ENCODE measurements around the gene PPM1H. TPM values are rescaled to one million over a fixed set of nuclear protein-coding genes. Genes with fewer than 3 reads are reported as not detected.

The PPM1H gene
- total and polyA plus RNA-seq, 8 donors: 0.29 to 12.5 (median 3.7) TPM

DNA sequence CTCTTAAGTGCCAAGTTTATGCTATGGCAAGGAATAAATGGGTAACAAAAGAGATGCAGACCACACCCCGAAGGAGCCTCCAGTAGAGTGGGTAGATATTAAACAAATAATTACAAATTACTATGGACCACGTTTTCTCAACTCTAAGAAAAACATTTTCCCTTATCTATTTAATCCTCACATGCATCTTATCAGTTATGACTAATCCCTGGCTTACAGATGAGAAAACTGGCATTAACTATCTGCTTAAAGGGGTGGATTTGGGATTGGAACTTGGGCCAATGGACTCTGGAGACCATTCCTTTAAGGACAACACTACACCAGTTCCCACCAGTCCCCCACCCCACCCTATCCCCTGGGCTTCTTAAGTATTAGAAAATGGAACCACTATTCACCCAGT, 26.3 kb downstream of the PPM1H start:
- Histone ChIP-seq H3K4me1 (peaks cover 3 to 19% (median 10%) of the 10 kb centered on the region in 4 donors), H3K27me3 (no peaks in the 10 kb centered on the region), H3K9me3 (no peaks in the 10 kb centered on the region), H3K36me3 (no peaks in the 10 kb centered on the region), H3K4me3 (no peak overlapping the region), H3K27ac (no peak overlapping the region)
- TF ChIP-seq EP300 (IDR thresholded peaks at IDR 0.05) (no peak), POLR2AphosphoS5 (IDR thresholded peaks at IDR 0.05) (no peak), POLR2A (IDR thresholded peaks at IDR 0.05) (no peak)
- TF ChIP-seq, protein P1, sequence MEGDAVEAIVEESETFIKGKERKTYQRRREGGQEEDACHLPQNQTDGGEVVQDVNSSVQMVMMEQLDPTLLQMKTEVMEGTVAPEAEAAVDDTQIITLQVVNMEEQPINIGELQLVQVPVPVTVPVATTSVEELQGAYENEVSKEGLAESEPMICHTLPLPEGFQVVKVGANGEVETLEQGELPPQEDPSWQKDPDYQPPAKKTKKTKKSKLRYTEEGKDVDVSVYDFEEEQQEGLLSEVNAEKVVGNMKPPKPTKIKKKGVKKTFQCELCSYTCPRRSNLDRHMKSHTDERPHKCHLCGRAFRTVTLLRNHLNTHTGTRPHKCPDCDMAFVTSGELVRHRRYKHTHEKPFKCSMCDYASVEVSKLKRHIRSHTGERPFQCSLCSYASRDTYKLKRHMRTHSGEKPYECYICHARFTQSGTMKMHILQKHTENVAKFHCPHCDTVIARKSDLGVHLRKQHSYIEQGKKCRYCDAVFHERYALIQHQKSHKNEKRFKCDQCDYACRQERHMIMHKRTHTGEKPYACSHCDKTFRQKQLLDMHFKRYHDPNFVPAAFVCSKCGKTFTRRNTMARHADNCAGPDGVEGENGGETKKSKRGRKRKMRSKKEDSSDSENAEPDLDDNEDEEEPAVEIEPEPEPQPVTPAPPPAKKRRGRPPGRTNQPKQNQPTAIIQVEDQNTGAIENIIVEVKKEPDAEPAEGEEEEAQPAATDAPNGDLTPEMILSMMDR (IDR thresholded peaks at IDR 0.05): no peak
- no peak for DNase-seq
- WGBS, 5 donors: 43 to 55% (median 47%) methylated on average over 2 of the region's 2 CpGs
- intact Hi-C loops (cut with DNase I; ENCODE audit: low total_unique reads): no loop called here

DNA sequence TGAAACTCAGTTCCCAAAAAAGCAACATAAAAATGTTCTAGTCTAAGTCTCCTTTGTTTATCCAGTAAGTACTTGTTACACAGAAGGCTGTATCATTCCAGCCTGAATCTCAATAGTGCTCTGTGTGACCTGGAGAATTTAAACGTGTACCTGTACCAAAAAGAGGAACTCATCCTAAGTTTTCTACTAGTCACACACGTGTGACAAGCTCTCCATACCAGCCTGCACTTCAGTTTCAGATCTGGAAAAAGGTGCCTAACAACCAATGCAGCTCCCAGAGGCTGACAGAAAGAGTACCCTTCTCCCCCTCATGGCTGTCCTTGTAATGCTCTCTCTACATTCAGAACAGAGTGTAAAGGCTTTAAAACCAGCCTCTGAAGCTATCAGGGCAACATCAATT, 27.4 kb downstream of the PPM1H start:
- no peaks in the 10 kb centered on the region for H3K27me3 ChIP-seq
- intact Hi-C loops (cut with DNase I; ENCODE audit: low total_unique reads): no loop called here
- H3K36me3 ChIP-seq: no peaks in the 10 kb centered on the region
- DNase-seq: no peak
- H3K27ac ChIP-seq: no peak overlapping the region
- no peaks in the 10 kb centered on the region for H3K9me3 ChIP-seq
- TF ChIP-seq EP300 (IDR thresholded peaks at IDR 0.05) (no peak), POLR2AphosphoS5 (IDR thresholded peaks at IDR 0.05) (no peak), POLR2A (IDR thresholded peaks at IDR 0.05) (no peak)
- TF ChIP-seq, protein P1 (IDR thresholded peaks at IDR 0.05): no peak
- WGBS, 5 donors: 28 to 40% (median 29%) methylated on average over 2 of the region's 2 CpGs
- H3K4me3 ChIP-seq: no peak overlapping the region
- peaks cover 3 to 19% (median 10%) of the 10 kb centered on the region in 4 donors for H3K4me1 ChIP-seq

DNA sequence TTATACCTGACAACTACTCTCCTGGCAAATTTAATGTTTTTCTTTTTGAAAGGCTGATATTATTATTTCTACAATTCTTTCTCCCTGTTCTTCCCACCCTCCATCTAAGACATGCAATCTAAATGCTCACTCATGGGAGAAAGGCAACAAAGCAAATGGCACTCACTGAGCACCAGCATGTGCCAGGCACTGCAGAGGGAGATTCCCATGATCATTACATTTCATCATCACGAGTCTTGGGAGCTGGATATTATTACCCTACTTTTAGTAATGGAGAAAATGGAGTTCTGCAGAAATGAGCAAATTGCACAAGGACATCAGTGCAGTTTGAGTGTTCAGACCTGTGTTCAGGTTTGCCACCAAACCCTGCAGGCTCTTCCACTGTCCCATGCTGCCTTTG, 27.9 kb downstream of the PPM1H start:
- no peaks in the 10 kb centered on the region for H3K36me3 ChIP-seq
- TF ChIP-seq, protein P1 (IDR thresholded peaks at IDR 0.05): no peak
- TF ChIP-seq POLR2A (IDR thresholded peaks at IDR 0.05): no peak
- TF ChIP-seq EP300 (IDR thresholded peaks at IDR 0.05): no peak
- TF ChIP-seq POLR2AphosphoS5 (IDR thresholded peaks at IDR 0.05): no peak
- H3K4me3 ChIP-seq: no peak overlapping the region
- 76 to 88% (median 82%) methylated on average over 1 of the region's 1 CpG for WGBS, 5 donors
- H3K27me3 ChIP-seq: no peaks in the 10 kb centered on the region
- no peak overlapping the region for H3K27ac ChIP-seq
- no peak for DNase-seq
- no peaks in the 10 kb centered on the region for H3K9me3 ChIP-seq
- peaks cover 3 to 19% (median 10%) of the 10 kb centered on the region in 4 donors for H3K4me1 ChIP-seq
- intact Hi-C loops (cut with DNase I; ENCODE audit: low total_unique reads): no loop called here

DNA sequence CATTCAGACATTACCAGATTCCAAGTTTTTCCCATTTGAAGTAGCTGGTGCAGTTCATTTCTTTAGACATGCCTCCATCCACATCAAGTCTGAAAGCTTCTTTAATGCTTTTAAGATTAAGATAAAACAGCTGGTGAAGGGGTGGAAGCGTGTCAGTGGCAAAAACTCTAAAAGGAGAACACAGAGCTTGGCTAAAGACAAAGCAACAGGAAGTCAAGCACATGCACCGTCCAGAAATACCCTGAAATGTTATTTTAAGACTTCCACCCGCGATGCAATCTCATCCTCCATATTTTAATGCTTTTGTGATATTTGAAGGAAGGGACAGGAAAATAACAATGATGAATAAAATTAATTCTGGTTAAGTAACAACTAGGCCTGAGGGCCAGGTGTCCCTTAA, 31.8 kb downstream of the PPM1H start:
- TF ChIP-seq POLR2AphosphoS5 (IDR thresholded peaks at IDR 0.05): no peak
- no peak for TF ChIP-seq POLR2A (IDR thresholded peaks at IDR 0.05)
- TF ChIP-seq EP300 (IDR thresholded peaks at IDR 0.05): no peak
- TF ChIP-seq, protein P1 (IDR thresholded peaks at IDR 0.05): no peak
- no peak for DNase-seq
- intact Hi-C loops (cut with DNase I; ENCODE audit: low total_unique reads): no loop called here
- 50 to 78% (median 69%) methylated on average over 4 of the region's 4 CpGs for WGBS, 5 donors
- H3K27ac ChIP-seq: no peak overlapping the region
- peaks cover 0 to 22% (median 15%) of the 10 kb centered on the region in 4 donors for H3K4me1 ChIP-seq
- H3K4me3 ChIP-seq: no peak overlapping the region
- no peaks in the 10 kb centered on the region for H3K36me3 ChIP-seq
- H3K27me3 ChIP-seq: no peaks in the 10 kb centered on the region
- H3K9me3 ChIP-seq: no peaks in the 10 kb centered on the region

Measured in stomach (tissue), 9 donors.